Inflammatory macrophage treated with lipopolysaccharide for 1 hour (primary cell): ENCODE data around the gene HMCN1.
A peak's percentile ranks its signal among the peaks of the same experiment; 100 is the strongest.

Experiments
- DNase-seq, 2 donors: peaks; one replicate each; pipeline ENCODE4 v3.0.0-alpha.2; 2020 to 2022

HMCN1 gene

DNA sequence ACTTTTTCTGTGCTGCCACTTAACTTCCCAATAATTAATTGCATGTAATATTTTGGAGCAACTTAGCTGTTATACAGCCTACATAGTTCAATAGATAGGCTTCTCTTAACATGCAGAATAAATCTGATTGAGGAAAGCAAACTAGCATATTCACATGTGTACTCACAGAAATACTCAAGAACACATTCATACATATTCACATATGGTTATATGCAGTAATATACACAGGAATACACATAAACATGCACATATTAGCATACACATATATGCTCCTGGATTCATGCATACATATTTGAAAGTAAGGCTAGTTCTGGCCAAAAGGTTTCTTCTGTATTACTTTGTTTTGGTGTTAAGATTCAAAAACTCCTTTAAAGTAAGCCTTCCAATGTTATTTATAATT lies 73.1 kb downstream of the HMCN1 start:
- no peak for DNase-seq

DNA sequence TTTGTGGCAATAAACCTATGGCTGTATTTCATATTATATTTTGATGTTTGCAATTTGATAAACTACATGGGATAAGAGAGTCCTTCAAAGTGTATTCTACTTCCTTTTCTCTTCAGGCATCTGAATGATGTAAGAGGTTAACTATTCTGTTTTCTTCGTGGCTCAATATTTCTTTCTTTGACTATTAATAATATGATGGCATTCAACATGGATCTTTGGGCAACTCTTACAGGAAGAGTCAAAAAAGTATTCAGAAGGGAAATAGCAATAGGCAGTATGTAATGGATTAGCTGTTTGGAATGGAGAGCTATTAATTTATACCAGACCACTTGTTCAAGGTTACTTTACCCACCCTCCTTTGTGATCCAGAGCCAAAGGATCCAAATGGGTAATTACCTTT lies 74.4 kb downstream of the HMCN1 start:
- no peak for DNase-seq

DNA sequence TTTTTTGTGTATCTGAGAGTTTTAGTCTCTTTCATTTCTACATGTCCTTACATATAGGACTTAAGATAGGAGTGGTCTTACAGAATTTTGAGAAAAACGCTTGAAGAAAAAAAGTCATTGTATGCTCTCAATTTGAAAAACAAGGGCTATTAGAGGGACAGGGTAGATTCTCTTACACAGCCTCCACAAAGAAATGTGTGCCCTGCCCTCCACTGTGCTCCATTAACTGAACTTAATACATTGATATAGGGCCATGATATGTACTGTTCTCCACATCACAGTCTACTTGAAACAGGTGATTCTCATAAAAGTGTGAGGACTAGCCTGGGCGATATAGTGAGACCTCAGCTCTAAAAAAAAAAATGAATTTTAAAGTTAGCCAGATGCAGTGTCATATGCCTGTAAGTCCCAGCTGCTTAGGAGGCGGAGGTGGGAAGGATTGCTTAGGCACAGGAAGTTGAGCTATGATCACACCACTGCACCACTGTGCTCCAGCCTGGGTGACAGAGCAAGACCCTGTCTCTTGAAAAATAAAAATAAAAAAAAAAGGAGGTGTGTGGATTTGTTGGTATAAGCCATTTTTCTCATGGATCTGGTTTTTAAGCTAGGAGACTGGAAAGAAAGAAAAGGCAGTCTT lies 77.0 kb downstream of the HMCN1 start:
- DNase-seq, result peak in 1 of 2 donors; percentile 7

DNA sequence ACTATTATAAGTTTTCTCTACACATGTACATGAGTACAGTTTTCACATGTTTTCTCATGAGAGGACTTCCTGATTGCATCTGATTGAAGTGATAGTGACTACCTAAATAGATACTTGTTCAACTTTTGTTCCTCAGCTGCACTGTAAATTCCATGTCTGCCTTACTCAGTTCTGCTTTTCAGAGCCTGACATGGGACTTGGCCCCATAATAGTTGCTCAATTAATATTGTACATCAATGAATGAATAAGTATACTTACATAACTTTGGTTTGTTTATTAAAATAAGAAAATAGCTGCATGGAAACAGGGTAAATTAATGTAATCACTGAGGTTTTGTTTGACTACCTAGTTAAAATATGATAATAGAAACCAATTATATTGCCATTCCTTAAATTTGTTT lies 78.7 kb downstream of the HMCN1 start:
- peak in 1 of 2 donors; percentile 16 for DNase-seq

DNA sequence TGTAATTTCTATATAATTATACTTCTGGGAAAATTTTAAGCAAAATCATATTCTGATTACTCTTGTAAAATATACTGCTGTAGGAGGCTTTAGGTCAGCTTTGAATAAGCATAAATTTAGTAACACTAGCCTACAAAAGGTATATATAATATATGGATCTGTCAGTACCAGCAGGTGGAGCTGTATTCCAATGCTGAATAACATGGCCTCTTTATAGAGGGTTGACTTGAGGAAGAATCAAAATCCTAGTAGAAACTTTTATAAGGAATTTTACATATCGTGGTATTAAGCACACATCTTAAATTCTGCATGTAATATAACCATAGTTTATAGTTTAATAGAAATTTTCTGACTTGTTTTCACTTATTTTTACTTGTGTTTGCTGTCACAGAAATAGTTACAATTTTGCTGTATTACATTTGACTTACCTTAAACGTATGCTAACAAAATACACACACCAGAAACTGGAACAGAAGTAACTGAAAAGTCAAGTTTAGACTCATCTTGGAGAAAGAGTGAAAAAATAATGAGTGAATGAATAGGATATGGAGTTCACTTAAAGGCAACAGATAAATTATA lies 79.3 kb downstream of the HMCN1 start:
- peak in 1 of 2 donors; percentile 48 for DNase-seq

DNA sequence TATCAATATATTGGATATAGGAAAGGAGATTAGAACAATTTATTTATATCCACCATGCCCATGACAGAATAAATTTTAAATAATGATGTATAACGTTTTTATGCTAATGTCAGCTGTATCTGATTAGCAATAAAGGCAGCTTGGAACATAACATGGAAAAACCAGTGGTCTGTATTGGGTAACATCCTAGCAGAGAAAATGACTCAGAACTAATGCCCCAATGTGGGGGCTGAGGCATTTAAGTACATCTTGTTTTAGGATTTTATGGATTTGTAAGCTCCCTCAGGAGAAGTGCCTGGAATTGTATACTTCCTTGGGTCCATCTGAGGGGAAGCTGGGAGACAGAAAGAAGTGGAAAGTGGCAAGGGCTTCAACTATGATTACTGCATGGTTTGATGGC lies 82.3 kb downstream of the HMCN1 start:
- DNase-seq, result no peak

DNA sequence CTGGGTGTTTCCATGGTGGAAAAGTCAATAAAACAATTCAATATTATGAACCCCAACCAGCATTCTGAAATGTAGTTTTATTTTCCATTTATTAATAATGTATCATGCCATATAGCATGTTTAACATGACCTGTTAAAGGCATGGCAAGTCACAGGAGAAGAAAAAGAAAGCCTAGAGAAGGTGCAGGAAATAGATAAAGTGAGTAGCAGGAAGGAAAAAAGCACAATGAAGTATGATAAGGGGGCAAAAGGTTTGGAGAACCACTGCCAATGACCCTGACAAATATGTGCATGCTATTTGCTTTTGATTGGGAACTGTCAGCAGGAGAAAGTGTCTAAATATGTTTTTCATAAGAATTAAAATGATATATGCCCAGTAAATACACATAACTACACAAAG lies 85.6 kb downstream of the HMCN1 start:
- DNase-seq, result no peak

DNA sequence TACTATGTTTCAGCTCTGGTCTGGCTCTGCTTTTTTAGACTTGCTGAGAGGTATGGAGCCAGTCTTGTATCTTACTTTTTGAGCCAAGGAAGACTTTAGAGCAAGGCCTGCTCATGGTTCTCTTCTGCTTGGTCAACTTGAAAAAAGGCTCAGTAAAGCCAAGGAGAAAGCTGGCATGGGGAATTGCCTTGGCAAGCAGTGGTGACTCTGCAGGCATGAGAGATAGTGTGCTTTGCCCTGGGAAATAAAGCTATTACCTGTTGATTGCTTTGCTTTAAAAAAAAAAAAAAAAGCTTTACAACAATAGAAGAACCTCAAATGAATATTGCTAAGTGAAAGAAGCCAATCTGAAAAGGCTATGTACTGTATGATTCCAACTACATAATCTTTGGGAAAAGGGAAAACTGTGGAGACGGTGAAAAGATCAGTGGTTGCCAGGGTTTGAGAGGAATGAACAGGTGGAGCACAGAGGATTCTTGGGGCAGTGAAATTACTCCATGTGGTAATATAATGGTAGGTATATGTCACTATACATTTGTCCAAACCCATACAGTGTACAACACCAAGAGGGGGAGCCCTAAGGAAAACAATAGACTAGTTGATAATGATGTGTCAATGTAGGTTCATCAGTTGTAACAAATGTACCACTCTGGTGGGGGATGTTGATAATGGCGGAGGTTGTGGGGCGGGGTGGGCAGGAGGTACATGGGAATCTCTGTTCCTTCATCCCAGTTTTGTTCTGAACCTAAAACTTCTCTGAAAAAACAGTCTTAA lies 87.6 kb downstream of the HMCN1 start:
- no peak for DNase-seq

DNA sequence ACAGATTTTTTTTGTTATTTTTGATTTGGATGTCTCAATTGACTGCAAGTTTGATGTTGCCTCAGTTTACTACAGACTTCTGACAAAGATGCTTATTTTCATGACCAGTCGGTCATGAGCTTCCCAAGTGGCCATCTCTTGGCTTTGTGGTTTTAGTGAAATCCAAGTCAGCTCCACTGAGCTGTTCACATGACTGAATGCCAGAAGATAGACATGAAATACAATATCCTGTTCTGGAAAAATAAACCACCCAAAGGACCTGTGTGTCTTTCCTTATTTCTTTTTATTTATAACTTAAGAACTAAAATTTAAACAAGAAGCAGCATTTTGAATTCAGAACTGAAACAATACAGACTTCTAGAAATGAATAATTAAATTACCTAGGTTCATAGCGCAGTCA lies 89.3 kb downstream of the HMCN1 start:
- DNase-seq, result no peak

DNA sequence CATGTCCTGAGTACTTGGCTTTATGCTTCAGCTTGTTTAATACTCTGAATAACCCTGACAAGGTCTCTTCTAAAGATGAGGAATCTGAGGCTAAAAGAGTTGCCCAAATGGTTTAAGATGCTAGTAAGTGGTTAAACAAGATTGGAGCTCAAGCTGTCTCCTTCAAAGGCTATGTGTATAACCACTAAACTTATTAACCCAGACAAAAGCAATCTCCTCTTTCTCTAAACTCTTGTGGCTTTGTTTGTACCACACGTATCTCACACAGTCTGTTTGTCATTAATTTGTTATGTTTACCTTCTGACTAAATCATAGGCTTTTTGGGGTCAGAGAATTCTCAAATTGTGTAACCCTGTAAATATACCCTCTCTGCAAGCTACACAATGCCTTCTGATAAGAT lies 89.9 kb downstream of the HMCN1 start:
- no peak for DNase-seq

DNA sequence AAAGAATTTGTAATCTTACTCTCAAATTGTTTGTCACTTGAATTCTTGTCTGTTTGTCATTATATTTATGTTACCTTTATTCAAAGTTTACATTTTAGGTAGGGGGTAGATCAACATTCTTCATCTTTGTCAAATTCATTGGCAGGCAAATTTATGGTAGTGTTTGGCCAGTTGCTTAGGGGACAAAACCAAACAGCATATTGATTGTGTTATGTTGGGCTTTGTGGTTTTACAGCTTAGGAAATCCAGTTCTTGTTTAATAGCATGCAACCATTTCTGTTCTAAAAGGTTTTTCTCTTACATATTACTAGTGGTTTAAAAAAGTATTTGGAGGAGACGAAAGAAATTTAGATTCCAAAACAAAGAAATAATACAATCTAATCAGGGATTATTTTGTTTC lies 91.4 kb downstream of the HMCN1 start:
- DNase-seq, result no peak

DNA sequence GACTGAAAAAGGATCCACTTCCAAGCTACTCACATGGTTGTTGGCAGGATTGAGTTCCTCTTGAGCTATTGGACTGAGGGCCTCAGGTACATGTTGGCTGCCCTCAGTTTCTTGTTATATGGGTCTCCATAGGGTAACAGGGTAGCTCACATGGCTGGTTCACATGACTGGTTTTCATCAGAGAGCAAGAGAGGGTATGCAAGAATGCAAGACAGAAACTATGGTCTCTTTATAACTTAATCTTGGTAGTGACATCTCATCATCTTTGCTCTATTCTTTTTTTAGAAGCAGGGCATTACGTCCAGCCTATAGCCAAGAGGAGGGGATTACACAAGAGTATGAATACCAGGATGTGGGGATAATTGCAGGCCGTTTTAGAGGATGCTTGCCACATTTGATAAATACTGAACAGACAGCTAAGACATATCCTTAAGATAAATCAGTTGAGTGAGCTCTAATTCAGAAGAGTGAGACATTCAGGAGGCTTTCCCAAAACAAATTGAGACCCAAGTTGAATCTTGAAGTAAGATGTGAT lies 100.2 kb downstream of the HMCN1 start:
- DNase-seq, result no peak

DNA sequence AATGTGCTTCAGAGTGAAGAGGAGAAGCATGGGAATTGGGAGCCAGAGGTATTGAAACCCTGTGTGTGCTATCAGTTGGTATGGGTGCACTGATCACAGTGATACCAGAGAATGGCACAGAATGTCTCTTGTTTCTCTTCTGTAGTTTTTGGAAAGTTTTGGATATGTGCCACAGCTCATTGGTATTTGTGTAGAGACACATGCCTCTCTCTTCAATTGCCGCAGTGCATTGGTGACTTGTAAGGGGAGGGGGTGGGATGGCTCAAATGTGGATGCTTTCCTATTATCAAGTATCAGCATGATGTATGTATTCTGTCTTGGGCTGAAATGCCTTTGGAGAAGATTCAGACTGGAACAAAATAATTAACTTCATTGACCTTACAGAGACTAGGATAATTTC lies 101.0 kb downstream of the HMCN1 start:
- DNase-seq, result no peak

DNA sequence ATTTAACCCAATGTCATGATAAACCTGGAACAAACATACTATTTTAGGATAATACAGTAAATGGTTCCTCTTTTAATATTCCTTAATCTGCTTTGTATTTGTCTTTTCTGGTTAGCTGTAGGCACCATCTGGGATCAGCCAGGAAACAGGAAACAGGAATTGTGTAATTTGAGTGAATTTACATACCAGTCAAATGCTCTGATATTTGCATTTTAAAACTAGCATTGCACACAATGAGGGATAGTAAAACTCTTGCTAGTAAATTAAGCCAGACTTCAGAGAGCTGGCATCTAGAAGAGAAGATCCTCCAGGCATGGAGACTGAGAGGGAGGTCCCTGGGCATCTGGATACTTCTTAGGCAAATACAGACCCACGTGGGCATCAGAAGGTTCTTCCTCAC lies 103.5 kb downstream of the HMCN1 start:
- no peak for DNase-seq

DNA sequence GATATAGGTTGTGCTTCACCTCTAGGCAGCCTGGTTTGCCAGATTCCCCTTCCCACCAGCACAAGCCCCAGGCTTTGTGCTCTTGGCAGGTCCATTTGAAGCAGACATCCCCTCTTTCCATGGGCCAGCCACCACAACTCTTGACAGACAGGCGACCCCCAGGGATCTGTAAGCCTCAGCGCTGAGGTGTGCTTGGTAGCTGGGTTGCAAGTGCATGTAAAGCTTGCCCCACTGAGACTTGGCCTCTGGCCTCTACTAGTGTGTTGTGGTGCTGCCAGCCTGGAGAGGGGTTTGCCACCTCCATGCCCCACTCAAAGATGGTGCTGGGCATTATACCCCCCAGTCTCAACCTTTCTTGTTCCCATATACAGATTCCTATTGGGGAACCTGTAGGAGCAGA lies 103.9 kb downstream of the HMCN1 start:
- DNase-seq, result no peak

DNA sequence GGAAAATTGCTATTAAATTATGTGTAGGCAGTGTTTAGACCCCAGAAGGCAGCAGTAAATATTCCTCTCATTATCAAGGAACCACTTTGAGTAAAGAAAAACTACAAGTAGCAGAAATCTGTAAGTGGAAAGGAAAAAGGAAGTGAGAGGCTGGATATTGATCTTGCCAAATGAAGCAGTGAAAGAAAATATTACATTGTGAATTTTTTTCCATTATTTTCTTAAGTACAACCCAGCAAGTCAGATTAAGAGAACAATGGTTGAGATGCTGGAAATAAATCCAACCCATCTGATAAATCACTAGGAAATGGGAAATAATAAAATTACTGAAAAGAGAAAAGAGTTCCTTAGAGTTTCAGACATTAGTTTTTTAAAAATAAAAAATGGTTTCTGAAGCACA lies 106.7 kb downstream of the HMCN1 start:
- no peak for DNase-seq

DNA sequence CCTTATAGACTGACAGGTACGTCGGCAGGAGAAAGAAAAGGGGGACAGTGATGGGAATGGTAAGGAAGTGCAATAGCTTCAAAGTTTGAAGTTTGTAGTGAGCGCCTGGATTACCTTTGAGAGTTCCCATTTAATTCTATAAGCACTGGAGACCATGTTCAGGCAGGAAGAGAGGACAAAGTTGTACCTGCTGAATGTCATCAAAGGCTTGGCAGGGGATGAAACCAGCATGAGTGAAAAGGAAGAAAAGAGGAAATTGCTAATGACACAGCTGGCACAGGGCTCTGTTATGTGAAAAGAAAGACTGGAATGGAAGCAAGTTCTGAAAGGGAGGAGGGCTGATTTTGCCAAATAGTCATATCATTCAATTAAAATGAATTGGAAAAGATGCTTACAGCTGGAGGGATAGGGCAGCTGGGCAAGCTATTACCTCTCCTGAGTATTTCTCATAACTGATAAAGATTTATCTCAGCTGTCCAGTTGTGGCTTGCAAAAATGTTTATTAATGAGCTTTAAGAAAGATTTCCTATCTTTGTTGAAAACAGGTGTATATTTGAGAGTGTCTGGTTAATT lies 109.2 kb downstream of the HMCN1 start:
- DNase-seq, result no peak

DNA sequence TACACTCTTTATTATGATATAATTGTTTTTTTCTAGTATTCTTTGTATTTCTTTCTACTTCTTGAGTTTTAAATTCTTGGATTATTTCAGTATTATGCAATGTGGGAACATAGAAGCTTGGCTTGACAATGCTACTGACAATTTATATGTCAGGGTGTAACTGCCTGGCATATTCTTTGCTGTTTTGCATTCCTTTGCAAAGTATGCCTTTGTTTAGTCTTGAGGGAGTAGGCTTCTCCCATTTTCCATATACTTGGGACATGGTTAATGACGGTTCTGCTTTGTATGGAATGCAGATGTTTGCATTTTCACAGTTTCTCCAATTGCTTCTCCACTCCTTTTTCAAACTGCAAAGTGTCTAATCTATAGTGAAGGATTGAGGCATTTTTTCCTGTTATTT lies 109.8 kb downstream of the HMCN1 start:
- DNase-seq, result no peak

DNA sequence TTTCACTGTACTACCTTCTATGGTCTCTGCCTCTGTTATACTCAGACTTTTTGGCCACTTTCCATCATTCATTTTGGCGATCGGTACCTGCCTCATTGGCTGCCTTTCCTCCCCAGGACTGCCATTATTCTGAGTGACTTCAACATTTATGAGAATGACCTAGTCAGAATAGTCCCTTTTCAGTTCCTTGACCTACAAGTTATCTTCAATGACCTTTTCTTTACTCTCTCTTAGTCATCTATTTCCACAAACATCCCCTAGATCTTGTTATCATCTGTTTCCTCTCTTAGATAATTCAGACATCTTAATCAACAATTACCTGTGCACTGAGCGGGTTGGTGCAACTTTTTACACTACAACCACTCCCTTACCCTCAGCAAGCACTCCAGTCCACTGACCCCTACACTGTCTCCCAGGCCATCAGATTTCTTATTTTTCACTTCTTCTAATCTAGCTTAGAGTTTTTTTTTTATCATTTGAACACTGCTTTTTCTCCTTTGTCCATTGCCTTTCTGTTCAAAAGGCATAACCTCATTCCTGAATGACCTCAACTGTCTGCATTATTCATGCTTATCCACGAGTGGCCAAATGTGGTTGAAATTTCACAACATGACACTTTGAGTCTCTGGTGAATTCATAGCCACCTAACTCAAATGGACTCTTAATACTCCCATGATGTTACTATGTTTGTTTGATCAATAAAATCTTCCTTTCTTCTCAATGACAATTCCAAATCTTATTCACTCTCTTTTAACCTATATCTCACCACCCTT lies 112.7 kb downstream of the HMCN1 start:
- DNase-seq, result no peak

DNA sequence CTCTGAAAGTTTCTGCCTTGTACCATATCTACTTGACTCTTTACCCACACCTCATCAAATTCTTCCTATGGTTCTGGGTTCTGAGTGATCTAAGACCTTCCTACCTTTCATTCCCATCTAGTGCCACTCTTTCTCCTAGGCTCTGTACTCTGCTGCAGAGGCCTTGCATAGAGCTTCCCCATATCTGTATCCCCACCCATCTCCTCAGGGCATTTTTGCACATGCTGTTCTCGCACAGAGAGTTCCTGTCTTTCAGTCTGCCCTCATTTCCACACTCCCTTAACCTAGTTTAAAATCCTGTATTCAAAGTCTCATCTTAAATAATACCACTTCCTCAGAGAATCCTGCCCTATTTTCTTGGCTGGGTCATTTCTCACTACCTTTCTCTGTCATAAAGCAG lies 114.8 kb downstream of the HMCN1 start:
- no peak for DNase-seq

DNA sequence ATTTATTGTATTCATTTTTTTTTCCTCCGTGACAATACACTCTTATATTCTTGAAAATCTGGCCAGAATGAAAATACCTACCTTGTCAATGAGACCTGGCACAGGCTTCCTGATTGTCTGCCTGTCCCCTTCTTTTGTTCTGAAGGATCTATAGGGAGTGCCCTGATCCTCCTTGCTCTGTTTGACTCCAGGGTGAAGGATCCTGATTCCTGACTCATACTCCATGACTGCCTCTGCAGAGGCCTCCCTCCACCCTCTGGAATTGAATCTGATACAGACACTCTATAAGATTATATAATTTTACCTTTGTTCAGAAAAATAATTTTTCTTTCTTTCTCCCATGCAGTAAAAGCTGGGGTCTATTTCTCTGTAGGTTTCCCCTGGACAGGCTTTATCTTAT lies 116.2 kb downstream of the HMCN1 start:
- no peak for DNase-seq

DNA sequence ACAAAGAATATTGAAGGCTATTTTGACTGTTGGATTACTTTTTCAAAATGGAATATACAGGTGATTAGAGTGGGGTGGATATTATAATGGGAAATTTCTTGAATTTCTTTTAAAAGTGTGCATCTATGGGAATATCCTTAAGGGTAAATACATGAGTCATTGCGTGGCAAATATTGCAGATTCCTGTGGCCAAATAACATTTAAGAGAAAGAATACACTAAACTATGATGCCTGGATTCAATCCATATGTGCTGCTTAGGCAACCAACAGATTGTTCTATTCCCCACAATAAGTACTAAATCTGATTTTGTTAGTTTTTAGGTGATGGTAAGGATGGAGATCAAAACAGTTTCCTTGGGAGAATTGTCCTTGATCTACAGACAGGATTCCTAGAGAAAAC lies 119.5 kb downstream of the HMCN1 start:
- DNase-seq, result no peak

DNA sequence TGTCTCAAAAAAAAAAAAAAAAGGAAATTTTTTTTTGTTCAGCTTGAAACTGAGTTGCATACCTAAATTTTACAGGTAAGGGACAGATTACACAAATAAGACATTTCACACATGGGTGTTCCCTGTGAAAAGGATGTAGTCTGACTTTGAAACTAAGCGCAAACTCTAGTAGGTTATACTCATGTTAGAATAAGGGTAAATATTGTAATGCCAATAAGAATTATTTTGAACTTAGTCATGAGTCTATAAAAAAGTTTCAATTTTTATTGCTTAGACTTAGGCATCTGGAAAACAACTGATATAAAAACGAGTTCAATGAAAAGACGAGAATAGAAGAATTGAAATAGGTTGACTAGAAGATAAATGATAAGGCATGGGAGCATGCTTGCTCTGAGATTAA lies 122.3 kb downstream of the HMCN1 start:
- no peak for DNase-seq
